HG03432 (cell line): ENCODE results near the gene FBXO47.
"Not testable (repeated sequence)": the region's sequence is repeated elsewhere in the genome, so short reads cannot be mapped to it uniquely, and the experiment has no call there.

Experiments used
- ATAC-seq: cut with Tn5 transposase; IDR thresholded peaks from one replicate; pipeline ENCODE4 v1.9.1; 2021; ENCODE audit warnings: mild to moderate bottlenecking, moderate library complexity; ENCODE audit not compliant: unreplicated experiment

FBXO47 gene

GRCh38 chr17:38922538-38923297 lies 44.5 kb downstream of the FBXO47 start:
- no peak for ATAC-seq

GRCh38 chr17:38921756-38922411 lies 45.3 kb downstream of the FBXO47 start:
- ATAC-seq = no peak

- no peak for ATAC-seq
These were observed 46.6 kb downstream of the FBXO47 start for GRCh38 chr17:38920374-38921291.

- ATAC-seq = no peak
These were observed 47.7 kb downstream of the FBXO47 start for GRCh38 chr17:38919316-38920078.

GRCh38 chr17:38918916-38919315 lies 48.3 kb downstream of the FBXO47 start:
- no peak for ATAC-seq

- no peak for ATAC-seq
These were observed 48.9 kb downstream of the FBXO47 start for GRCh38 chr17:38918129-38918913.

GRCh38 chr17:38917259-38917658 lies 49.9 kb downstream of the FBXO47 start:
- ATAC-seq = no peak

GRCh38 chr17:38916771-38917170 lies 50.4 kb downstream of the FBXO47 start:
- no peak for ATAC-seq

- no peak for ATAC-seq
These were observed 51.6 kb downstream of the FBXO47 start for GRCh38 chr17:38915639-38915995.

- ATAC-seq = no peak
These were observed 52.2 kb downstream of the FBXO47 start for GRCh38 chr17:38914741-38915638.

- ATAC-seq = no peak
These were observed 54.9 kb downstream of the FBXO47 start for GRCh38 chr17:38912221-38912813.

- ATAC-seq = not testable (repeated sequence)
These were observed 55.5 kb downstream of the FBXO47 start for GRCh38 chr17:38911731-38912081.

GRCh38 chr17:38911081-38911730 lies 56.0 kb downstream of the FBXO47 start:
- no peak for ATAC-seq

GRCh38 chr17:38910325-38910724 lies 56.9 kb downstream of the FBXO47 start:
- ATAC-seq = no peak

GRCh38 chr17:38908676-38909181 lies 58.5 kb downstream of the FBXO47 start:
- no peak for ATAC-seq

- ATAC-seq = no peak
These were observed 59.1 kb downstream of the FBXO47 start for GRCh38 chr17:38907930-38908675.
